H1 (cell line): ENCODE measurements around the gene OSM. TPM values are rescaled to one million over a fixed set of nuclear protein-coding genes. Genes with fewer than 3 reads are reported as not detected.
A peak's percentile ranks its signal among the peaks of the same experiment; 100 is the strongest.

ENCODE experiments used
- CTCF ChIA-PET: fragments of 300-600 bp; sonication (Branson Sonifier 250); formaldehyde crosslinking; loops from one replicate; lab custom pipeline; 2021; ENCODE audit not compliant: partially characterized antibody; lab: Charles Lee
- POLR2A ChIA-PET: fragments of 300-600 bp; sonication (Branson Sonifier 250); formaldehyde crosslinking; loops from one replicate; lab custom pipeline; 2021; ENCODE audit warnings: inconsistent platforms; ENCODE audit not compliant: partially characterized antibody; lab: Charles Lee
- DNase-seq, 2 experiments: peaks; one replicate each; pipeline versions ENCODE4 v3.0.0 to v3.0.0-alpha.2; 2010 to 2022; ENCODE audit warnings: low spot score in 2 of 2, low read depth in 1 of 2, mixed read lengths in 1 of 2
- FAIRE-seq: peaks from 2 replicates; lab custom pipeline; 2011; peaks lifted over from hg19 to GRCh38; lab: Jason Lieb, UNC
- H2AFZ ChIP-seq: 2 replicates; pipeline ENCODE4 v1.8.1; 2012; ENCODE audit warnings: low read length, inconsistent platforms
- H2AK5ac ChIP-seq: 2 replicates; pipeline ENCODE4 v1.6.1; 2013; ENCODE audit warnings: low read depth, low read length
- H2BK120ac ChIP-seq: replicated peaks from 2 replicates; pipeline ENCODE3; 2013; ENCODE audit warnings: low read depth, low read length, inconsistent platforms
- H2BK12ac ChIP-seq: 2 replicates; pipeline ENCODE4 v1.6.1; 2013; ENCODE audit warnings: low read depth, low read length
- H2BK15ac ChIP-seq: 2 replicates; pipeline ENCODE4 v1.6.1; 2013; ENCODE audit warnings: low read length
- H2BK20ac ChIP-seq: 2 replicates; pipeline ENCODE4 v1.6.1; 2013; ENCODE audit warnings: low read length
- H2BK5ac ChIP-seq: 2 replicates; pipeline ENCODE4 v1.6.1; 2013; ENCODE audit warnings: low read depth, low read length
- H3K14ac ChIP-seq: 2 replicates; pipeline ENCODE4 v1.6.1; 2013; ENCODE audit warnings: inconsistent platforms; ENCODE audit not compliant: insufficient read length
- H3K18ac ChIP-seq: 2 replicates; pipeline ENCODE4 v1.6.1; 2013; ENCODE audit warnings: low read length; ENCODE audit errors: extremely low read depth
- H3K23ac ChIP-seq: 2 replicates; pipeline ENCODE4 v1.6.1; 2013; ENCODE audit warnings: inconsistent platforms; ENCODE audit not compliant: insufficient read length
- H3K23me2 ChIP-seq: 2 replicates; pipeline ENCODE4 v1.6.1; 2013; ENCODE audit warnings: low read depth, low read length
- H3K27ac ChIP-seq: 2 replicates; pipeline ENCODE4 v1.6.1; 2011; ENCODE audit warnings: low read depth, low read length, inconsistent platforms
- H3K27me3 ChIP-seq, 4 experiments: replicated peaks in 1 of 4; 1 replicate in 1 of 4; 2 replicates in 3 of 4; pipeline versions ENCODE4 v1.6.1 to v1.8.1; 2011 to 2013; ENCODE audit warnings: low read length in 3 of 4, mild to moderate bottlenecking in 3 of 4, inconsistent platforms in 2 of 4, mixed read lengths in 2 of 4, moderate library complexity in 1 of 4; ENCODE audit not compliant: control insufficient read depth in 3 of 4, insufficient read depth in 3 of 4; ENCODE audit errors: extremely low read depth in 1 of 4
- H3K36me3 ChIP-seq, 4 experiments: 2 replicates each; pipeline versions ENCODE4 v1.6.1 to v1.8.1; 2011 to 2013; ENCODE audit warnings: mild to moderate bottlenecking in 4 of 4, low read length in 3 of 4, moderate library complexity in 2 of 4, control low read depth in 1 of 4, inconsistent platforms in 1 of 4; ENCODE audit not compliant: insufficient read depth in 4 of 4, control insufficient read depth in 2 of 4
- H3K4ac ChIP-seq: replicated peaks from 2 replicates; pipeline ENCODE3; 2013; ENCODE audit warnings: low read length, low read depth, mixed read lengths, inconsistent platforms; ENCODE audit not compliant: insufficient read length
- H3K4me1 ChIP-seq, 4 experiments: replicated peaks in 1 of 4; 1 replicate in 1 of 4; 2 replicates in 3 of 4; pipeline versions ENCODE4 v1.6.1 to v1.8.1; 2011 to 2013; ENCODE audit warnings: low read length in 3 of 4, inconsistent platforms in 2 of 4, mixed read lengths in 1 of 4; ENCODE audit not compliant: insufficient read depth in 4 of 4, control insufficient read depth in 3 of 4
- H3K4me2 ChIP-seq, 2 experiments: 2 replicates each; pipeline versions ENCODE4 v1.6.1 to v1.8.1; 2011 to 2013; ENCODE audit warnings: low read depth in 2 of 2, low read length in 2 of 2, control low read depth in 1 of 2, inconsistent platforms in 1 of 2, mild to moderate bottlenecking in 1 of 2; ENCODE audit not compliant: insufficient read depth in 1 of 2
- H3K4me3 ChIP-seq, 4 experiments: fragments of 200-600, 300-600 bp in 1 of 4; sonication (generic), shearing (Covaris generic), sonication (Bioruptor Twin) in 1 of 4; 2 replicates each; pipeline versions ENCODE4 v1.5.1 to v1.8.1; 2011 to 2016; ENCODE audit warnings: low read length in 4 of 4, low read depth in 3 of 4, control low read depth in 2 of 4, inconsistent platforms in 2 of 4, mild to moderate bottlenecking in 2 of 4, mixed read lengths in 1 of 4, moderate library complexity in 1 of 4; ENCODE audit not compliant: insufficient read depth in 2 of 4; ENCODE audit errors: extremely low read depth in 1 of 4
- H3K56ac ChIP-seq: replicated peaks from 2 replicates; pipeline ENCODE3; 2013; ENCODE audit warnings: low read depth, mild to moderate bottlenecking, mixed read lengths, low read length, inconsistent platforms; ENCODE audit not compliant: insufficient read length
- H3K79me1 ChIP-seq: 2 replicates; pipeline ENCODE4 v1.6.1; 2013; ENCODE audit warnings: low read depth, low read length, control low read depth
- H3K79me2 ChIP-seq, 2 experiments: 2 replicates each; pipeline versions ENCODE4 v1.6.1 to v1.8.1; 2012 to 2013; ENCODE audit warnings: low read length in 2 of 2, mild to moderate bottlenecking in 2 of 2, inconsistent platforms in 1 of 2; ENCODE audit not compliant: insufficient read depth in 2 of 2, control insufficient read depth in 1 of 2
- H3K9ac ChIP-seq, 4 experiments: replicated peaks in 1 of 4; 1 replicate in 1 of 4; 2 replicates in 3 of 4; pipeline versions ENCODE4 v1.6.1 to v1.8.1; 2011 to 2013; ENCODE audit warnings: low read depth in 3 of 4, low read length in 3 of 4, control low read depth in 2 of 4, mild to moderate bottlenecking in 2 of 4, moderate library complexity in 2 of 4, inconsistent platforms in 1 of 4; ENCODE audit errors: extremely low read depth in 1 of 4
- H3K9me3 ChIP-seq, 2 experiments: 2 replicates each; pipeline versions ENCODE4 v1.6.1 to v1.8.1; 2012 to 2013; ENCODE audit warnings: mild to moderate bottlenecking in 2 of 2, moderate library complexity in 2 of 2, control low read depth in 1 of 2, inconsistent platforms in 1 of 2, low read depth in 1 of 2, low read length in 1 of 2, mixed read lengths in 1 of 2; ENCODE audit not compliant: insufficient read depth in 2 of 2
- H4K20me1 ChIP-seq, 2 experiments: replicated peaks in 1 of 2; 2 replicates each; pipeline versions ENCODE3 to v1.8.1; 2011 to 2013; ENCODE audit warnings: inconsistent platforms in 2 of 2, low read length in 2 of 2, mild to moderate bottlenecking in 1 of 2; ENCODE audit not compliant: insufficient read depth in 2 of 2, control insufficient read depth in 1 of 2
- H4K5ac ChIP-seq: 2 replicates; pipeline ENCODE4 v1.6.1; 2013; ENCODE audit warnings: low read length, low read depth, mixed read lengths, inconsistent platforms; ENCODE audit not compliant: insufficient read length
- H4K8ac ChIP-seq: 2 replicates; pipeline ENCODE4 v1.8.0; 2013; ENCODE audit warnings: mild to moderate bottlenecking, moderate library complexity, low read length, inconsistent platforms; ENCODE audit not compliant: insufficient read depth; ENCODE audit errors: extremely low read depth
- H4K91ac ChIP-seq: replicated peaks from 2 replicates; pipeline ENCODE3; 2013; ENCODE audit warnings: low read length, mixed read lengths, inconsistent platforms; ENCODE audit not compliant: insufficient read length
- BRCA1 ChIP-seq: IDR thresholded peaks from 2 replicates; pipeline ENCODE4 v1.6.1; 2012; ENCODE audit warnings: low read depth, low read length, improper control_type of control experiment
- CEBPB ChIP-seq: IDR thresholded peaks from 2 replicates; pipeline ENCODE4 v1.6.1; 2012; ENCODE audit warnings: low read depth, low read length
- HDAC6 ChIP-seq: IDR thresholded peaks from one replicate; pipeline ENCODE4 v1.7.1; 2012; ENCODE audit warnings: low read depth, mild to moderate bottlenecking, inconsistent platforms, low read length, moderate library complexity
- JUN ChIP-seq: IDR thresholded peaks from 2 replicates; pipeline ENCODE4 v1.6.1; 2011; ENCODE audit warnings: low read depth, mild to moderate bottlenecking, improper control_type of control experiment, low read length
- RBBP5 ChIP-seq: IDR thresholded peaks from 2 replicates; pipeline ENCODE4 v1.7.1; 2012; ENCODE audit warnings: low read depth, mild to moderate bottlenecking, inconsistent platforms, low read length, moderate library complexity, borderline replicate concordance
- TEAD4 ChIP-seq: IDR thresholded peaks from 2 replicates; pipeline ENCODE4 v1.6.1; 2012; ENCODE audit warnings: low read depth, low read length, inconsistent platforms, mixed read lengths
- WGBS, 2 experiments: shearing (Covaris generic) in 1 of 2; methylation state at CpG; one replicate each; pipeline versions ENCODE4 v1.1.6 to v1.1.7; 2013 to 2015; ENCODE audit warnings: low lambda C conversion rate in 2 of 2, mixed read lengths in 2 of 2, inconsistent platforms in 1 of 2, low coverage in 1 of 2, missing lambda C conversion rate in 1 of 2; ENCODE audit not compliant: insufficient replicate concordance in 2 of 2, insufficient coverage in 1 of 2, insufficient read length in 1 of 2; ENCODE audit errors: extremely low coverage in 1 of 2, missing lambda C conversion rate in 1 of 2; 5-methylcytosine and 5-hydroxymethylcytosine counted together
- polyA plus RNA-seq, 7 experiments: library from polyadenylated mRNA; depleted of rRNA in 3 of 7; stranded (reverse) in 5 of 7; unstranded in 2 of 7; fragments of >200 nt in 5 of 7; fragments of 200-250 nt in 2 of 7; gene quantifications; 1 replicate in 5 of 7; 2 replicates in 1 of 7; 4 replicates in 1 of 7; pipeline versions ENCODE4 v1.2.1 to v1.2.3, GENCODE V29; 2011 to 2013; ENCODE audit warnings: missing spikeins in 2 of 7, mixed read lengths in 2 of 7
- total RNA-seq: library from RNA; stranded (reverse); fragmentation: NEBNext Ultra II Directional; extraction: Animal tissue kit (Norgen Biotek cat#: 25700); gene quantifications from 2 replicates; pipeline ENCODE4 v1.2.1, GENCODE V29; 2021

Gene OSM
- total and polyA plus RNA-seq, 2 of the 8 experiments (the other 6 are each of a cell fraction or from before 2014, with no cell fraction given): not detected

- H4K91ac ChIP-seq: peak overlapping the region; percentile 20
- H3K4ac ChIP-seq: no peak overlapping the region
- 79% methylated on average over 5 of the region's 5 CpGs; no CpG with 5 or more reads in 1 of the 2 experiments for WGBS, 2 experiments
- no peak overlapping the region for H3K4me2 ChIP-seq
- H2BK120ac ChIP-seq: no peak overlapping the region
- FAIRE-seq (no peak), DNase-seq (no peak)
- no peak overlapping the region; the same call in 1 of the 2 replicates for H2BK12ac ChIP-seq
- POLR2A ChIA-PET: no interaction called here
- no peak overlapping the region for H2AFZ ChIP-seq
- H3K36me3 ChIP-seq: no peaks in the 10 kb centered on the region
- H3K79me1 ChIP-seq: no peaks in the 10 kb centered on the region
- H3K27me3 ChIP-seq: no peaks in the 10 kb centered on the region
- no peaks in the 10 kb centered on the region for H3K9me3 ChIP-seq
- H4K8ac ChIP-seq: no peak overlapping the region; the same call in 1 of the 2 replicates
- no peak overlapping the region for H3K23ac ChIP-seq
- H3K14ac ChIP-seq: no peak overlapping the region
- H3K23me2 ChIP-seq: peaks cover 12% of the 10 kb centered on the region; the same call in 1 of the 2 replicates
- H2BK15ac ChIP-seq: no peak overlapping the region
- H2BK20ac ChIP-seq: no peak overlapping the region
- H3K9ac ChIP-seq: no peak overlapping the region
- H3K4me1 ChIP-seq: peaks cover 0 to 19% (median 14%) of the 10 kb centered on the region in 4 experiments; a peak in 6 of 7 replicates
- H3K4me3 ChIP-seq: no peak overlapping the region
- CTCF ChIA-PET: interaction anchor here (0.6 to 9.1 kb wide), 15 partner anchors 8 to 178 kb away, joined by 3 to 203 read pairs (median 4); partner anchors contain the start of gene TBC1D10A
- H2BK5ac ChIP-seq: no peak overlapping the region
- no peak overlapping the region for H3K27ac ChIP-seq
- no peak overlapping the region for H3K18ac ChIP-seq
- H3K56ac ChIP-seq: no peak overlapping the region
- H4K5ac ChIP-seq: no peak overlapping the region
- H4K20me1 ChIP-seq: peaks cover 0 to 4% of the 10 kb centered on the region in 2 experiments
- H3K79me2 ChIP-seq: no peaks in the 10 kb centered on the region
- H2AK5ac ChIP-seq: no peak overlapping the region
- TF ChIP-seq CEBPB: no peak
- no peak for TF ChIP-seq TEAD4
- no peak for TF ChIP-seq HDAC6
- TF ChIP-seq JUN: no peak
- TF ChIP-seq BRCA1: no peak
- no peak for TF ChIP-seq RBBP5
Observed at GRCh38 chr22:30286331-30286730, 19.7 kb upstream of the OSM start.
